ENCODE measurements around the gene SLC35F3. TPM values are rescaled to one million over a fixed set of nuclear protein-coding genes. Genes with fewer than 3 reads are reported as not detected.
A peak's percentile ranks its signal among the peaks of the same experiment; 100 is the strongest.

Gene SLC35F3
- total RNA-seq, 1 experiment from 2014 or later, result 3.3 TPM

DNA sequence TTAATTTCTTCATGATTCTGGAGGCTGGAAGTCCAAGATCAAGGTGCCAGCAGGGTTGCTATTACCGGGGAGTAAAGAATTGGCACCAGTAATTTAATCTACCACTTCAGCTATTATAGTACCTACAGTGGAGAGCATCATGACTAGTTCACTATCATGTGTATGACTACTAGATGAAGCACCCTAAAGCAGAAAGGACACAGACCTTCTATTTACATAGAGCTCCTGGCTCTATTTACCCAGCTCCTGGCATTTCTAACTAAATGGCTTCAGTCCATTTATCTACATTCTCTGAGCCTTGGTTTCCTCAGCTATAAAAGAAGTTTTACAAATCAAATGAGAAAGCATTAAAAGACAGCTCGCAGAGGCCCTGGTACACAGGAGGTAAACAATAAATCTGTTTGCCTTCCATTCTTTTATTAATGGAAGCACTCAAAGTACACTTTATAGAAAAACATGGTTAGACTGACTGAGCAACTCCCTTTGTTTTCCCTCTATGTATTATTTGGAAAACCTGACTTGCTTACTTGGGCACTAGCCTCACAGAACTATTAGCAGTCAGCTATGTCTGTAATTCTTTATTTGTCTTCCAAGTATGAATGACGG, 203.0 kb downstream of the SLC35F3 start:
- Mint-ChIP-seq H3K9me3 (ENCODE audit: unreplicated experiment) (no peaks in the 10 kb centered on the region), H3K4me3 (ENCODE audit: unreplicated experiment) (no peak overlapping the region), H3K4me1 (ENCODE audit: insufficient read depth, unreplicated experiment) (peaks cover 16% of the 10 kb centered on the region), H3K27ac (ENCODE audit: low read depth, unreplicated experiment) (no peak overlapping the region), H3K36me3 (ENCODE audit: insufficient read depth, unreplicated experiment) (peaks cover 7% of the 10 kb centered on the region), H3K27me3 (ENCODE audit: insufficient read depth, unreplicated experiment) (no peaks in the 10 kb centered on the region)
- BruUV-seq (replicated peaks), result no TSS peak
- CTCF ChIA-PET, result interaction anchor here (0.5 to 3.7 kb wide), 15 partner anchors 7 to 745 kb away, joined by 3 to 40 read pairs (median 4); partner anchors contain the start of gene SLC35F3
- DNase-seq (ENCODE audit: unreplicated experiment), result no peak
- TF ChIP-seq, protein P1, sequence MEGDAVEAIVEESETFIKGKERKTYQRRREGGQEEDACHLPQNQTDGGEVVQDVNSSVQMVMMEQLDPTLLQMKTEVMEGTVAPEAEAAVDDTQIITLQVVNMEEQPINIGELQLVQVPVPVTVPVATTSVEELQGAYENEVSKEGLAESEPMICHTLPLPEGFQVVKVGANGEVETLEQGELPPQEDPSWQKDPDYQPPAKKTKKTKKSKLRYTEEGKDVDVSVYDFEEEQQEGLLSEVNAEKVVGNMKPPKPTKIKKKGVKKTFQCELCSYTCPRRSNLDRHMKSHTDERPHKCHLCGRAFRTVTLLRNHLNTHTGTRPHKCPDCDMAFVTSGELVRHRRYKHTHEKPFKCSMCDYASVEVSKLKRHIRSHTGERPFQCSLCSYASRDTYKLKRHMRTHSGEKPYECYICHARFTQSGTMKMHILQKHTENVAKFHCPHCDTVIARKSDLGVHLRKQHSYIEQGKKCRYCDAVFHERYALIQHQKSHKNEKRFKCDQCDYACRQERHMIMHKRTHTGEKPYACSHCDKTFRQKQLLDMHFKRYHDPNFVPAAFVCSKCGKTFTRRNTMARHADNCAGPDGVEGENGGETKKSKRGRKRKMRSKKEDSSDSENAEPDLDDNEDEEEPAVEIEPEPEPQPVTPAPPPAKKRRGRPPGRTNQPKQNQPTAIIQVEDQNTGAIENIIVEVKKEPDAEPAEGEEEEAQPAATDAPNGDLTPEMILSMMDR (IDR thresholded peaks at IDR 0.05; ENCODE audit: unreplicated experiment), result no peak
- POLR2A ChIA-PET, result interaction anchor here (0.6 kb wide), 1 partner anchor 707 kb away, joined by 3 read pairs; no protein-coding TSS in a partner anchor
- intact Hi-C loops (cut with micrococcal nuclease), result no loop called here

DNA sequence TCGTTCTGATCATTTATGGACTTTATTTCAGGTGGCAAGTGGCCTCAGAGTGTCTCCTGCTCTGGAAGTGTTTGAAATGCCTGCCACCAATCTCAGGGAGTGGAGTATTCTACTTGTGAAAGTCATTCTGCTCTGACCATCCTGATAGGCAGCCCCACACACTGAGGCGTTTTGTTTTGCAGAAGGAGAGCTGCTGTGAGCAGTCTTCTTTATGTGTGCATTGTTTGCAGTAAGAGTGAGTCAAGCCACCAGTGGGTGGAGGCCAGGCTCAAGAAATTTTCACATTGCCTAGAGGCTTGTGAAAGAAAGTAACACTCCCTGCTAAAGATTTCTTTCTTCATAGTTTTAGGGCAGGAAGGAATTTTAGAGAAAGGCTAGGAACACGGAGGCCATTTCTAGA, 204.4 kb downstream of the SLC35F3 start:
- TF ChIP-seq, protein P1 (IDR thresholded peaks at IDR 0.05; ENCODE audit: unreplicated experiment), result no peak
- Mint-ChIP-seq H3K27me3 (ENCODE audit: insufficient read depth, unreplicated experiment) (no peaks in the 10 kb centered on the region), H3K36me3 (ENCODE audit: insufficient read depth, unreplicated experiment) (peaks cover 7% of the 10 kb centered on the region), H3K4me3 (ENCODE audit: unreplicated experiment) (no peak overlapping the region), H3K27ac (ENCODE audit: low read depth, unreplicated experiment) (peak overlapping the region; percentile 3), H3K4me1 (ENCODE audit: insufficient read depth, unreplicated experiment) (peaks cover 16% of the 10 kb centered on the region), H3K9me3 (ENCODE audit: unreplicated experiment) (no peaks in the 10 kb centered on the region)
- peak; percentile 58 for DNase-seq (ENCODE audit: unreplicated experiment)
- ChIA-PET CTCF (interaction anchor here (0.7 to 20.7 kb wide), 6 partner anchors 11 to 717 kb away, joined by 3 to 506 read pairs (median 14); no protein-coding TSS in a partner anchor), POLR2A (interaction anchor here (0.9 to 1.1 kb wide), 4 partner anchors 16 to 781 kb away, joined by 3 to 4 read pairs (median 3); partner anchors contain the start of gene COA6)
- intact Hi-C loops (cut with micrococcal nuclease), result no loop called here
- no TSS peak for BruUV-seq (replicated peaks)

DNA sequence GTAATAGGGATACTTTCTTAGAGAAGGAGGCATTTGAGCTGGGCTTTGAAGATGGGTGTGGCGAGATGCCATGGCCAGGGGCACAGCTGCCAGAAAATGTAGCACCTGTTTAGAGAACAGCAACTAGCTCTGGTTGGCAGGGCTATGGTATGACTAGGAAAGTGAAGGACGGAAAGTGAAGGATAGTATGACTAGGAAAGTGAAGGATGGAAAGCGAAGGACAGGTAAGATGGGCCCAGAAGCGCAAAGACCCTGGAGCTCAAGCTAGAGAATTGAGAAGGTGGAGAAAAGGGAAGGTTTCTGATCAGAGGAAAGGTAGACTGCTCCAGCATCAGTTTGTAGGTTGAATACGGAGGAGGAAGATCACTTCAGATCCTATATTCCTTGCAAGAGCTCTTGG, 205.4 kb downstream of the SLC35F3 start:
- CTCF ChIA-PET, result interaction anchor here (0.6 to 20.7 kb wide), 15 partner anchors 10 to 1380 kb away, joined by 3 to 506 read pairs (median 3); no protein-coding TSS in a partner anchor
- no peak for DNase-seq (ENCODE audit: unreplicated experiment)

More for the DNA sequence above, 205.4 kb downstream of the SLC35F3 start:
- Mint-ChIP-seq H3K9me3 (ENCODE audit: unreplicated experiment) (no peaks in the 10 kb centered on the region), H3K27ac (ENCODE audit: low read depth, unreplicated experiment) (peak overlapping the region; percentile 3), H3K4me1 (ENCODE audit: insufficient read depth, unreplicated experiment) (peaks cover 20% of the 10 kb centered on the region), H3K27me3 (ENCODE audit: insufficient read depth, unreplicated experiment) (no peaks in the 10 kb centered on the region), H3K4me3 (ENCODE audit: unreplicated experiment) (no peak overlapping the region), H3K36me3 (ENCODE audit: insufficient read depth, unreplicated experiment) (peaks cover 7% of the 10 kb centered on the region)
- POLR2A ChIA-PET, result interaction anchor here (0.9 to 1.5 kb wide), 7 partner anchors 19 to 671 kb away, joined by 3 to 5 read pairs (median 3); partner anchors contain the start of gene COA6
- intact Hi-C loops (cut with micrococcal nuclease), result loop anchor here (5.0 to 10.0 kb wide), 2 partner anchors 295 to 497 kb away; no protein-coding TSS in a partner anchor
- TF ChIP-seq, protein P1 (IDR thresholded peaks at IDR 0.05; ENCODE audit: unreplicated experiment), result no peak
- no TSS peak for BruUV-seq (replicated peaks)
